ENCODE data around the gene ITGA3. TPM values are rescaled to one million over a fixed set of nuclear protein-coding genes. Genes with fewer than 3 reads are reported as not detected.

ITGA3 gene
- total RNA-seq, 1 experiment from 2014 or later: 14.7 TPM

DNA sequence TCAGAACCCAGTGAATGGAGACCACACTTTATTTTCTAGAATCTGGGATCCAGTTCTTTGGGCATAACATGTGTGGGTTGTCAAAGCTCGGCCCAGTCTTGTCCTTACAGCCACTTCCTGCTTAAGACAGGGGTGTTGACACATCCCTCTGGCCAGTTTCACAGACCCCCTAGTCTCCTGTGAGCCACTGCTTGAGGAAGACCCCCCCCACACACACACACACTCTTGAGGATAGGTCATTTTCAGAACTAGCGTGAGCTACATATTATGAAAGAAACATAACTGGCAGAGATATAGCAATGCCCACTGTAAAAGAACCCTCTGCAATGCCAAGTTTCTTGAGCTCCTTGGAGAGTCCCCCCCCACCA, 36.0 kb downstream of the ITGA3 start:
- Mint-ChIP-seq H3K36me3 (ENCODE audit: insufficient read depth, unreplicated experiment) (no peaks in the 10 kb centered on the region), H3K9me3 (ENCODE audit: unreplicated experiment) (no peaks in the 10 kb centered on the region), H3K4me3 (ENCODE audit: unreplicated experiment) (no peak overlapping the region), H3K27me3 (ENCODE audit: insufficient read depth, unreplicated experiment) (no peaks in the 10 kb centered on the region), H3K4me1 (ENCODE audit: low read depth, unreplicated experiment) (no peaks in the 10 kb centered on the region), H3K27ac (ENCODE audit: unreplicated experiment) (no peak overlapping the region)
- intact Hi-C loops (cut with micrococcal nuclease; ENCODE audit: unreplicated experiment): loop anchor here (5.0 kb wide), 1 partner anchor 205 kb away; no protein-coding TSS in a partner anchor
- Histone ChIP-seq H3K4me3 (ENCODE audit: low read depth, low read length) (no peak overlapping the region), H3K4me1 (no peaks in the 10 kb centered on the region), H3K36me3 (ENCODE audit: control insufficient read depth, insufficient read depth, low read length) (no peaks in the 10 kb centered on the region), H3K27me3 (replicated peaks; ENCODE audit: control insufficient read depth, insufficient read depth, low read length) (no peaks in the 10 kb centered on the region), H3K9me3 (no peaks in the 10 kb centered on the region)
- POLR2A ChIA-PET: no interaction called here
- CTCF ChIA-PET: interaction anchor here (0.6 kb wide), 1 partner anchor 55 kb away, joined by 4 read pairs; no protein-coding TSS in a partner anchor
- no TSS peak for BruUV-seq (replicated peaks)
- DNase-seq: no peak
- TF ChIP-seq, protein P1, sequence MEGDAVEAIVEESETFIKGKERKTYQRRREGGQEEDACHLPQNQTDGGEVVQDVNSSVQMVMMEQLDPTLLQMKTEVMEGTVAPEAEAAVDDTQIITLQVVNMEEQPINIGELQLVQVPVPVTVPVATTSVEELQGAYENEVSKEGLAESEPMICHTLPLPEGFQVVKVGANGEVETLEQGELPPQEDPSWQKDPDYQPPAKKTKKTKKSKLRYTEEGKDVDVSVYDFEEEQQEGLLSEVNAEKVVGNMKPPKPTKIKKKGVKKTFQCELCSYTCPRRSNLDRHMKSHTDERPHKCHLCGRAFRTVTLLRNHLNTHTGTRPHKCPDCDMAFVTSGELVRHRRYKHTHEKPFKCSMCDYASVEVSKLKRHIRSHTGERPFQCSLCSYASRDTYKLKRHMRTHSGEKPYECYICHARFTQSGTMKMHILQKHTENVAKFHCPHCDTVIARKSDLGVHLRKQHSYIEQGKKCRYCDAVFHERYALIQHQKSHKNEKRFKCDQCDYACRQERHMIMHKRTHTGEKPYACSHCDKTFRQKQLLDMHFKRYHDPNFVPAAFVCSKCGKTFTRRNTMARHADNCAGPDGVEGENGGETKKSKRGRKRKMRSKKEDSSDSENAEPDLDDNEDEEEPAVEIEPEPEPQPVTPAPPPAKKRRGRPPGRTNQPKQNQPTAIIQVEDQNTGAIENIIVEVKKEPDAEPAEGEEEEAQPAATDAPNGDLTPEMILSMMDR (IDR thresholded peaks at IDR 0.05; ENCODE audit: insufficient read depth in 1 of 2, low read depth in 1 of 2, low read length in 1 of 2, severe bottlenecking in 1 of 2, unreplicated experiment in 1 of 2): no peak

DNA sequence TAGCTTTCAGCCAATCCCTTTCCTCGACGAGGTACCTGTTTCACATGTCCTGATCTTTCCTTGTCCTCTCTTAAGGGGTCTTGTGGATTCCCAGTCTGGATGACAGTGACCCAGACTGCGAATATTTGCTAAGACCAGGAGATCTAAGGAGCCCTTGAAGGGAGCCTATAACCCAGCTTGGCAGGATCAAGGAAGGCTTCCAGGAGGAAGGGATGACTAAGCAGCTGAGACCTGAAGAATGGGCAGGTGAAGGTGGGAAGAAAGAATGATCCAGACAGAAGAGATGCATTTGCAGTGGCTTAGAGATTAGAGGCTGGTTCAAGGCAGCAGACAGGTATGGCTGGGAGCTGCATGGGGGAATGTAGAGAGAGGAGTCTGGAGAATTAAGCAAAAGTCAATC, 37.3 kb downstream of the ITGA3 start:
- Histone ChIP-seq H3K36me3 (ENCODE audit: control insufficient read depth, insufficient read depth, low read length) (no peaks in the 10 kb centered on the region), H3K4me3 (ENCODE audit: low read depth, low read length) (no peak overlapping the region), H3K4me1 (no peaks in the 10 kb centered on the region), H3K27me3 (replicated peaks; ENCODE audit: control insufficient read depth, insufficient read depth, low read length) (no peaks in the 10 kb centered on the region), H3K9me3 (no peaks in the 10 kb centered on the region)
- Mint-ChIP-seq H3K4me1 (ENCODE audit: low read depth, unreplicated experiment) (no peaks in the 10 kb centered on the region), H3K27ac (ENCODE audit: unreplicated experiment) (no peak overlapping the region), H3K27me3 (ENCODE audit: insufficient read depth, unreplicated experiment) (no peaks in the 10 kb centered on the region), H3K36me3 (ENCODE audit: insufficient read depth, unreplicated experiment) (no peaks in the 10 kb centered on the region), H3K9me3 (ENCODE audit: unreplicated experiment) (no peaks in the 10 kb centered on the region), H3K4me3 (ENCODE audit: unreplicated experiment) (no peak overlapping the region)
- ChIA-PET CTCF (no interaction called here), POLR2A (no interaction called here)
- TF ChIP-seq, protein P1 (IDR thresholded peaks at IDR 0.05; ENCODE audit: insufficient read depth in 1 of 2, low read depth in 1 of 2, low read length in 1 of 2, severe bottlenecking in 1 of 2, unreplicated experiment in 1 of 2): no peak
- no peak for DNase-seq
- no TSS peak for BruUV-seq (replicated peaks)
- intact Hi-C loops (cut with micrococcal nuclease; ENCODE audit: unreplicated experiment): loop anchor here (5.0 kb wide), 1 partner anchor 204 kb away; no protein-coding TSS in a partner anchor

DNA sequence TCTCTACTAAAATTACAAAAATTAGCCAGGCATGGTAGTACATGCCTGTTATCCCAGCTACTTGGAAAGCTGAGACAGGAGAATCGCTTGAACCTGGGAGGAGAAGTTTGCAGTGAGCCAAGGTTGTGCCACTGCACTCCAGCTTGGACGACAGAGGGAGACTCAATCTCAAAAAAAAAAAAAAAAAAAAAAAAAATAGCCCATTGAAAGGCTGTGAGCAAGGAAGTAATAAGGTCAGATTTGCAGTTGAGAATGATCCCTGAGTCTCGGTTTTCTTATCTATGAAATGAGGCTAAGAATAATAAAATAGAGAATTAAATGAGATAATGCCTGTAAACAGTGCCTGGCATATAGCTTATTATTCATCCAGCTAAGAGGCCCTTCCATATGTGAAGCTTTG, 37.9 kb downstream of the ITGA3 start:
- Histone ChIP-seq H3K9me3 (no peaks in the 10 kb centered on the region), H3K4me3 (ENCODE audit: low read depth, low read length) (no peak overlapping the region), H3K36me3 (ENCODE audit: control insufficient read depth, insufficient read depth, low read length) (no peaks in the 10 kb centered on the region), H3K27me3 (replicated peaks; ENCODE audit: control insufficient read depth, insufficient read depth, low read length) (no peaks in the 10 kb centered on the region), H3K4me1 (no peaks in the 10 kb centered on the region)
- Mint-ChIP-seq H3K27me3 (ENCODE audit: insufficient read depth, unreplicated experiment) (no peaks in the 10 kb centered on the region), H3K27ac (ENCODE audit: unreplicated experiment) (no peak overlapping the region), H3K4me3 (ENCODE audit: unreplicated experiment) (no peak overlapping the region), H3K36me3 (ENCODE audit: insufficient read depth, unreplicated experiment) (no peaks in the 10 kb centered on the region), H3K4me1 (ENCODE audit: low read depth, unreplicated experiment) (no peaks in the 10 kb centered on the region), H3K9me3 (ENCODE audit: unreplicated experiment) (no peaks in the 10 kb centered on the region)
- intact Hi-C loops (cut with micrococcal nuclease; ENCODE audit: unreplicated experiment): loop anchor here (5.0 kb wide), 1 partner anchor 203 kb away; no protein-coding TSS in a partner anchor
- DNase-seq: no peak
- TF ChIP-seq, protein P1 (IDR thresholded peaks at IDR 0.05; ENCODE audit: insufficient read depth in 1 of 2, low read depth in 1 of 2, low read length in 1 of 2, severe bottlenecking in 1 of 2, unreplicated experiment in 1 of 2): no peak
- BruUV-seq (replicated peaks): no TSS peak
- POLR2A ChIA-PET: no interaction called here
- CTCF ChIA-PET: interaction anchor here (0.9 to 1.5 kb wide), 6 partner anchors 39 to 305 kb away, joined by 3 to 9 read pairs (median 4); partner anchors contain the start of gene KAT7

All from Caco-2 (cell line).